Right cardiac atrium (tissue), 5 donors: ENCODE measurements around the gene BIN2. TPM values are rescaled to one million over a fixed set of nuclear protein-coding genes. Genes with fewer than 3 reads are reported as not detected.

ENCODE experiments used
- ATAC-seq, 2 donors: fragments of 200-7000 bp; cut with Tn5 transposase; one replicate each; pipeline versions ENCODE4 v1.8.0 to v1.9.1; 2020; ENCODE audit warnings: moderate library complexity in 2 of 2, mild to moderate bottlenecking in 1 of 2
- DNase-seq, 3 donors: peaks; one replicate each; pipeline ENCODE4 v3.0.0-alpha.2; 2020
- H3K27ac ChIP-seq: one replicate; pipeline ENCODE4 v1.5.1; 2013; ENCODE audit warnings: mild to moderate bottlenecking, low read length, control low read depth, moderate library complexity
- H3K27me3 ChIP-seq: one replicate; pipeline ENCODE4 v1.6.1; 2013; ENCODE audit not compliant: control insufficient read depth, insufficient read depth
- H3K4me1 ChIP-seq: one replicate; pipeline ENCODE4 v1.6.1; 2013; ENCODE audit warnings: low read length; ENCODE audit not compliant: control insufficient read depth, insufficient read depth
- H3K4me3 ChIP-seq: one replicate; pipeline ENCODE4 v1.5.1; 2013; ENCODE audit warnings: low read length, control low read depth
- H3K9me3 ChIP-seq: one replicate; pipeline ENCODE4 v1.6.1; 2013; ENCODE audit warnings: low read length; ENCODE audit not compliant: control insufficient read depth
- WGBS: extraction: QIAGEN DNeasy Blood & Tissue Kit; methylation state at CpG from one replicate; pipeline ENCODE4 v1.1.7; 2013; 5-methylcytosine and 5-hydroxymethylcytosine counted together
- intact Hi-C, 4 donors: fragments of 100-400 bp; cut with DNase I; formaldehyde crosslinking; loops; one replicate each; pipeline versions ENCODE4 v1.11.0 to v1.14.0; 2022 to 2023
- polyA plus RNA-seq: library from polyadenylated mRNA; stranded (reverse); fragments of 200-250 nt; gene quantifications from one replicate; pipeline ENCODE4 v1.2.3, GENCODE V29; 2013
- total RNA-seq, 4 donors: library from RNA; stranded (reverse); fragmentation: NEBNext Ultra II Directional; extraction: Animal tissue kit (Norgen Biotek cat#: 25700); gene quantifications; one replicate each; pipeline ENCODE4 v1.2.1, GENCODE V29; 2021
- donor health status: healthy with polysubstance abuse.
- donor health status: DM: no; HTN: yes; CAD: no.
- donor health status: DM: no; HTN: no; CAD: no.
- donor health status: DM: no; HTN: yes; CAD: no; lungs with severe emphysema.
- donor health status: DM: yes; HTN: yes; CAD: no.

BIN2 gene
- total and polyA plus RNA-seq, 5 donors: 1.8 to 4.5 (median 3.0) TPM

DNA sequence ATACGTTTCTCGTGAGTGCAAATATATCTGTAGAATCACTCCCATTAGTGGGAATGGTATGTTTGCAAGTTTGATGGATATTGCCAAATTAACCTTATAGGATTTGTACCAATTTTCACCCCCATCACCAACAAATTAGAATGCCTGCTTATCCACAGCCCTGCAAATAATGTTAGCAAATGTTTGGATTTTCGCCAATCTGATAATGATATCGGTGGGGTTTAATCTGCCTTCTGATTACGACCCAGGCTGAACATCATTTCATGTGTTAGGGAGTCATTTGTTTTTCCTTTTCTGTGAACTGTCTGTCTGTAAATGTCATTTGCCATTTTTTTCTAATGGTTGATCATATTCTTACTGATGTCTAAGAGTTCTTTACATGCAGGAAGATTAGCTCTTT lies 89.4 kb downstream of the BIN2 start:
- DNase-seq: no peak
- WGBS: 52% methylated on average over 5 of the region's 5 CpGs
- H3K4me1 ChIP-seq: no peaks in the 10 kb centered on the region
- ATAC-seq: no peak
- no peaks in the 10 kb centered on the region for H3K9me3 ChIP-seq
- intact Hi-C loops: no loop called here
- H3K27me3 ChIP-seq: no peaks in the 10 kb centered on the region
- H3K4me3 ChIP-seq: no peak overlapping the region
- no peak overlapping the region for H3K27ac ChIP-seq

DNA sequence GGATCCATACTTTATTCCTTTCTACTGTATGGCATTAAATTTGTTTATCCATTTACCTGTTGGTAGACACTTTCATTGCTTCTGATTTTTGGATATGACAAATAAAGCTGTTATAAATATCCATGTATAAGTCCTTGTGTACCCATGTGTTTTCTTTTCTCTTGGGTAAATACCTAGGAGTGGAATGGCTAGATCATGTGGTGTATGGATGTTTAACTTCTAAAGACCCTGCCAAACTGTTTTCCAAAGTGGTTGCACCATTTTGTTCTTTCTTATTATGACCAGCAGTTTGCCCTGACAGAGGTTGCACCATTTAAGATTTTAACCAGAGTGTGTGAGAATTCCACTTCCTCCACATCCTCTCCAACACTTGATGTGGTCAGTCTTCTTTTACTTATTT lies 91.3 kb downstream of the BIN2 start:
- Histone ChIP-seq H3K27me3 (no peaks in the 10 kb centered on the region), H3K9me3 (no peaks in the 10 kb centered on the region), H3K4me3 (no peak overlapping the region), H3K4me1 (no peaks in the 10 kb centered on the region), H3K27ac (no peak overlapping the region)
- DNase-seq (no peak), ATAC-seq (no peak)
- intact Hi-C loops: no loop called here

Other genes starting within 250 kb of the BIN2 start
- gene CSRNP2, start 240.6 kb downstream of the BIN2 start, total RNA-seq: 10 to 100 TPM; 18.5 to 24.9 (median 20.9) TPM
- 13.2 TPM for gene CSRNP2, start 240.6 kb downstream of the BIN2 start, polyA plus RNA-seq
- gene TFCP2, start 151.0 kb downstream of the BIN2 start, total RNA-seq: 10 to 100 TPM; 17.4 to 25.1 (median 20.3) TPM
- gene TFCP2, start 151.0 kb downstream of the BIN2 start, polyA plus RNA-seq: 11.8 TPM
- 10 to 100 TPM in 1 of 4 donors, 1 to 10 TPM in 3; 7.7 to 10.2 (median 8.4) TPM for gene POU6F1, start 106.1 kb downstream of the BIN2 start, total RNA-seq
- 4.6 TPM for gene POU6F1, start 106.1 kb downstream of the BIN2 start, polyA plus RNA-seq
- 100 to 1,000 TPM; 150 to 176 (median 168) TPM for gene DAZAP2, start 85.3 kb downstream of the BIN2 start, total RNA-seq
- 135 TPM for gene DAZAP2, start 85.3 kb downstream of the BIN2 start, polyA plus RNA-seq
- gene SMAGP, start 53.8 kb downstream of the BIN2 start, total RNA-seq: 1 to 10 TPM; 1.4 to 6.2 (median 3.1) TPM
- 3.6 TPM for gene SMAGP, start 53.8 kb downstream of the BIN2 start, polyA plus RNA-seq
- gene CELA1, start 22.5 kb upstream of the BIN2 start, total RNA-seq: under 1 TPM in 1 of 4 donors, not detected in 3; 0.26 TPM
- not detected for gene CELA1, start 22.5 kb upstream of the BIN2 start, polyA plus RNA-seq
- gene GALNT6, start 67.2 kb upstream of the BIN2 start, total RNA-seq: 1 to 10 TPM in 3 of 4 donors, under 1 TPM in 1; 0.91 to 2.2 (median 1.7) TPM
- 0.25 TPM for gene GALNT6, start 67.2 kb upstream of the BIN2 start, polyA plus RNA-seq
- under 1 TPM; 0.23 to 0.50 (median 0.24) TPM for gene SLC4A8, start 100.7 kb upstream of the BIN2 start, total RNA-seq
- 0.02 TPM for gene SLC4A8, start 100.7 kb upstream of the BIN2 start, polyA plus RNA-seq